IMR-90 (cell line): ENCODE results near the gene ZNF691. TPM values are rescaled to one million over a fixed set of nuclear protein-coding genes. Genes with fewer than 3 reads are reported as not detected.

Experiments used
- ATAC-seq: fragments of 200-7000 bp; cut with Tn5 transposase; 2 replicates; pipeline ENCODE4 v1.9.1; 2020; ENCODE audit warnings: low read depth, mild to moderate bottlenecking, moderate library complexity
- BruUV-seq: library from RNA; stranded (reverse); fragments of 400-500 nt; replicated peaks from 2 replicates; lab custom pipeline; 2021; lab: Mats Ljungman, UMichigan
- CTCF ChIA-PET: fragments of 300-600 bp; formaldehyde crosslinking; extraction: SDS; loops from one replicate; lab custom pipeline; 2021; ENCODE audit warnings: antibody characterized with exemption; lab: Yijun Ruan, JAX
- POLR2A ChIA-PET: fragments of 300-600 bp; sonication (Branson Sonifier 250); formaldehyde crosslinking; loops from one replicate; lab custom pipeline; 2022; ENCODE audit warnings: antibody characterized with exemption; ENCODE audit not compliant: unreplicated experiment; lab: Charles Lee
- DNase-seq: peaks from one replicate; pipeline ENCODE4 v3.0.0; 2013
- H2AFZ ChIP-seq: replicated peaks from 2 replicates; pipeline ENCODE3; 2013; ENCODE audit warnings: low read length, mild to moderate bottlenecking; ENCODE audit not compliant: poor library complexity
- H2AK5ac ChIP-seq: 2 replicates; pipeline ENCODE4 v1.6.1; 2013; ENCODE audit warnings: low read depth, low read length, inconsistent platforms
- H2AK9ac ChIP-seq: replicated peaks from 2 replicates; pipeline ENCODE3; 2013; ENCODE audit warnings: mild to moderate bottlenecking, low read depth, low read length, moderate library complexity; ENCODE audit not compliant: poor library complexity
- H2BK120ac ChIP-seq: 2 replicates; pipeline ENCODE4 v1.6.1; 2013; ENCODE audit warnings: low read depth, low read length, inconsistent platforms
- H2BK15ac ChIP-seq: 3 replicates; pipeline ENCODE4 v1.6.1; 2013; ENCODE audit warnings: low read depth, low read length, inconsistent platforms
- H2BK20ac ChIP-seq: 2 replicates; pipeline ENCODE4 v1.6.1; 2013; ENCODE audit warnings: low read depth, mild to moderate bottlenecking, inconsistent platforms, low read length, moderate library complexity
- H2BK5ac ChIP-seq: 2 replicates; pipeline ENCODE4 v1.6.1; 2013; ENCODE audit warnings: mild to moderate bottlenecking, low read depth, low read length, inconsistent platforms; ENCODE audit not compliant: poor library complexity, severe bottlenecking
- H3K14ac ChIP-seq: replicated peaks from 2 replicates; pipeline ENCODE4 v1.6.1; 2013; ENCODE audit warnings: low read depth, low read length, inconsistent platforms
- H3K18ac ChIP-seq: 2 replicates; pipeline ENCODE4 v1.6.1; 2013; ENCODE audit warnings: low read depth, low read length, control low read depth
- H3K23ac ChIP-seq: 2 replicates; pipeline ENCODE4 v1.6.1; 2013; ENCODE audit warnings: low read depth, low read length, inconsistent platforms
- H3K27ac ChIP-seq: 2 replicates; pipeline ENCODE4 v1.5.1; 2013; ENCODE audit warnings: mild to moderate bottlenecking, control low read depth, low read length; ENCODE audit not compliant: insufficient read depth
- H3K27me3 ChIP-seq: 2 replicates; pipeline ENCODE4 v1.6.1; 2013; ENCODE audit warnings: low read length; ENCODE audit not compliant: control insufficient read depth, insufficient read depth
- H3K36me3 ChIP-seq: 2 replicates; pipeline ENCODE4 v1.6.1; 2013; ENCODE audit warnings: low read length, mixed read lengths; ENCODE audit not compliant: control insufficient read depth, insufficient read depth
- H3K4ac ChIP-seq: 2 replicates; pipeline ENCODE4 v1.6.1; 2013; ENCODE audit warnings: low read depth, low read length, inconsistent platforms
- H3K4me1 ChIP-seq: 2 replicates; pipeline ENCODE4 v1.6.1; 2013; ENCODE audit warnings: low read length, mixed read lengths; ENCODE audit not compliant: control insufficient read depth, insufficient read depth
- H3K4me2 ChIP-seq: 2 replicates; pipeline ENCODE4 v1.6.1; 2013; ENCODE audit warnings: low read depth, mild to moderate bottlenecking, control low read depth, low read length, moderate library complexity
- H3K4me3 ChIP-seq: 2 replicates; pipeline ENCODE4 v1.5.1; 2013; ENCODE audit warnings: low read depth, mild to moderate bottlenecking, control low read depth, low read length, moderate library complexity; ENCODE audit not compliant: insufficient read depth
- H3K56ac ChIP-seq: 2 replicates; pipeline ENCODE4 v1.6.1; 2013; ENCODE audit warnings: low read length, inconsistent platforms; ENCODE audit not compliant: insufficient read depth; ENCODE audit errors: extremely low read depth
- H3K79me1 ChIP-seq, 2 experiments: 2 replicates each; pipeline ENCODE4 v1.6.1; 2013; ENCODE audit warnings: low read length in 2 of 2, inconsistent platforms in 1 of 2, low read depth in 1 of 2
- H3K9ac ChIP-seq: 2 replicates; pipeline ENCODE4 v1.6.1; 2013; ENCODE audit warnings: low read depth, low read length, control low read depth
- H3K9me1 ChIP-seq: 2 replicates; pipeline ENCODE4 v1.6.1; 2013; ENCODE audit warnings: low read length, inconsistent platforms; ENCODE audit not compliant: insufficient read depth
- H3K9me3 ChIP-seq: 2 replicates; pipeline ENCODE4 v1.6.1; 2013; ENCODE audit warnings: low read length; ENCODE audit not compliant: control insufficient read depth, insufficient read depth
- H4K20me1 ChIP-seq: 2 replicates; pipeline ENCODE4 v1.6.1; 2013; ENCODE audit warnings: low read length, inconsistent platforms; ENCODE audit not compliant: insufficient read depth
- H4K5ac ChIP-seq: 2 replicates; pipeline ENCODE4 v1.6.1; 2013; ENCODE audit warnings: mild to moderate bottlenecking, low read depth, low read length, control low read depth
- H4K8ac ChIP-seq, 2 experiments: 2 replicates each; pipeline ENCODE4 v1.6.1; 2013; ENCODE audit warnings: low read depth in 2 of 2, low read length in 2 of 2, control low read depth in 1 of 2, inconsistent platforms in 1 of 2
- H4K91ac ChIP-seq: 2 replicates; pipeline ENCODE4 v1.6.1; 2013; ENCODE audit warnings: low read depth, low read length, inconsistent platforms; ENCODE audit not compliant: insufficient read depth
- BHLHE40 ChIP-seq: fragments of 150-350 bp; IDR thresholded peaks from 2 replicates; pipeline ENCODE4 v1.6.1; 2016; ENCODE audit warnings: mild to moderate bottlenecking, low read depth, low read length
- CHD1 ChIP-seq: IDR thresholded peaks from 2 replicates; pipeline ENCODE4 v1.6.1; 2012; ENCODE audit warnings: low read depth, low read length, improper control_type of control experiment
- FOS ChIP-seq: fragments of 150-350 bp; IDR thresholded peaks from 2 replicates; pipeline ENCODE4 v1.6.1; 2016; ENCODE audit warnings: low read depth, low read length
- MAZ ChIP-seq: IDR thresholded peaks from 2 replicates; pipeline ENCODE4 v1.6.1; 2012; ENCODE audit warnings: low read depth, mild to moderate bottlenecking, low read length, improper control_type of control experiment, moderate library complexity, borderline replicate concordance
- POLR2A ChIP-seq: IDR thresholded peaks from 2 replicates; pipeline ENCODE4 v1.6.1; 2012; ENCODE audit warnings: mild to moderate bottlenecking, low read depth, low read length
- RAD21 ChIP-seq: IDR thresholded peaks from 2 replicates; pipeline ENCODE4 v1.6.1; 2012; ENCODE audit warnings: low read length, improper control_type of control experiment
- RCOR1 ChIP-seq: IDR thresholded peaks from 2 replicates; pipeline ENCODE4 v1.6.1; 2012; ENCODE audit warnings: mild to moderate bottlenecking, low read length, improper control_type of control experiment; ENCODE audit not compliant: insufficient replicate concordance
- SMC3 ChIP-seq: fragments of 150-350 bp; IDR thresholded peaks from 2 replicates; pipeline ENCODE4 v1.6.1; 2016; ENCODE audit warnings: low read depth, mild to moderate bottlenecking, antibody characterized with exemption, low read length, moderate library complexity
- WGBS, 2 experiments: methylation state at CpG; one replicate each; pipeline versions ENCODE4 v1.1.5 to v1.1.7; 2013; ENCODE audit warnings: missing lambda C conversion rate in 2 of 2; ENCODE audit not compliant: insufficient read length in 1 of 2; ENCODE audit errors: extremely low coverage in 2 of 2; 5-methylcytosine and 5-hydroxymethylcytosine counted together
- dilution Hi-C: fragments of 300-500 bp; cut with HindIII; formaldehyde crosslinking; loops from one replicate; pipeline ENCODE4 v1.14.3; 2018; ENCODE audit warnings: low sequenced_read_pairs; ENCODE audit not compliant: unreplicated experiment
- in situ Hi-C: fragments of 300-500 bp; cut with MboI; formaldehyde crosslinking; loops from 3 replicates; pipeline ENCODE4 v1.14.3; 2019; ENCODE audit warnings: low sequenced_read_pairs, inconsistent platforms, mixed read lengths
- intact Hi-C: fragments of 100-400 bp; cut with micrococcal nuclease; formaldehyde crosslinking; loops from 2 replicates; pipeline ENCODE4 v1.10.0; 2022
- polyA plus RNA-seq, 3 experiments: library from polyadenylated mRNA; depleted of rRNA; stranded (reverse); fragments of >200 nt; gene quantifications; 2 replicates each; pipeline ENCODE4 v1.2.3, GENCODE V29; 2012; ENCODE audit warnings: low replicate concordance in 1 of 3
- total RNA-seq: library from RNA; depleted of rRNA; stranded (reverse); fragments of >200 nt; gene quantifications from 2 replicates; pipeline ENCODE4 v1.2.3, GENCODE V29; 2012
- TF ChIP-seq, protein P1 (sequence below): fragments of 150-350 bp; IDR thresholded peaks from 2 replicates; pipeline ENCODE4 v1.6.1; 2016; ENCODE audit warnings: low read depth, mild to moderate bottlenecking, low read length, moderate library complexity, borderline replicate concordance

The ZNF691 gene
- total and polyA plus RNA-seq, 2 of the 4 experiments (the other 2 are of a cell fraction): 6.8 to 13.6 TPM

DNA sequence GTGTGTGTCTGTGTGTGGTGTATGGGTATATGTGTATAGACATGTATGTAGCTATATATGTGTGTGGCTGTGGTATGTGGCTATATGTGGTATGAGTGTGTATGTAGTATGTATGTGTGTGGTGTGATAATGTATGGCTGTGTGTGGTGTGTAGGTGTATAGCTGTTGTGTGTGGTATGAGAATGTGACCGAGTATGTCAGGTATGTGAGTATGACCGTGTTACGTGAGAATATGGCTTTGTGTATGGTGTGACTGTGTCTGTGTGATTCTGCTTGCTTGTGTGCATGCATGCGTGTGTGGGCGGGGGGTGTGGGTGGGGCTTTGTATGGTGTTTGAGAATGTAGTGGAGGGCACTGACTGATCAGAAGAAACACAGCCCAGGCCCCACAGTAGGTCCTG, 3.5 kb downstream of the ZNF691 start:
- H4K5ac ChIP-seq: no peak overlapping the region
- no peak for DNase-seq
- no peak overlapping the region for H2BK120ac ChIP-seq
- no peak overlapping the region for H4K91ac ChIP-seq
- H3K4me3 ChIP-seq: no peak overlapping the region
- H3K4me1 ChIP-seq: peaks cover 4% of the 10 kb centered on the region; the same call in 1 of the 2 replicates
- H3K79me1 ChIP-seq: peaks cover 18 to 33% of the 10 kb centered on the region in 2 experiments
- H3K14ac ChIP-seq: no peak overlapping the region
- no peak overlapping the region for H3K18ac ChIP-seq
- dilution Hi-C loops (no loop called here), in situ Hi-C loops (no loop called here), intact Hi-C loops (loop anchor here (10.0 kb wide), 1 partner anchor 165 kb away; the partner anchor contains the start of gene YBX1)
- H2AFZ ChIP-seq: no peak overlapping the region
- peaks cover 11% of the 10 kb centered on the region for H3K9me3 ChIP-seq
- no peak overlapping the region for H3K27ac ChIP-seq
- no peak for ATAC-seq
- no peak overlapping the region for H2AK9ac ChIP-seq
- H3K4ac ChIP-seq: no peak overlapping the region
- H4K20me1 ChIP-seq: no peaks in the 10 kb centered on the region
- H2BK20ac ChIP-seq: no peak overlapping the region
- H2BK15ac ChIP-seq: no peak overlapping the region
- H3K27me3 ChIP-seq: no peaks in the 10 kb centered on the region
- no peak overlapping the region for H2BK5ac ChIP-seq
- CTCF ChIA-PET: interaction anchor here (0.6 kb wide), 1 partner anchor 1764 kb away, joined by 3 read pairs; no protein-coding TSS in a partner anchor
- H3K36me3 ChIP-seq: peaks cover 15% of the 10 kb centered on the region
- H3K9me1 ChIP-seq: peaks cover 15% of the 10 kb centered on the region
- no peak overlapping the region for H2AK5ac ChIP-seq
- H3K23ac ChIP-seq: no peak overlapping the region
- POLR2A ChIA-PET: no interaction called here
- no peak overlapping the region for H3K9ac ChIP-seq
- no peak overlapping the region for H3K56ac ChIP-seq
- H3K4me2 ChIP-seq: no peak overlapping the region
- 96% methylated on average over 5 of the region's 5 CpGs; no CpG with 5 or more reads in 1 of the 2 experiments for WGBS, 2 experiments
- TF ChIP-seq RAD21 (no peak), BHLHE40 (no peak), CHD1 (no peak), SMC3 (no peak), RCOR1 (no peak), POLR2A (no peak), FOS (no peak), MAZ (no peak)
- TF ChIP-seq, protein P1, sequence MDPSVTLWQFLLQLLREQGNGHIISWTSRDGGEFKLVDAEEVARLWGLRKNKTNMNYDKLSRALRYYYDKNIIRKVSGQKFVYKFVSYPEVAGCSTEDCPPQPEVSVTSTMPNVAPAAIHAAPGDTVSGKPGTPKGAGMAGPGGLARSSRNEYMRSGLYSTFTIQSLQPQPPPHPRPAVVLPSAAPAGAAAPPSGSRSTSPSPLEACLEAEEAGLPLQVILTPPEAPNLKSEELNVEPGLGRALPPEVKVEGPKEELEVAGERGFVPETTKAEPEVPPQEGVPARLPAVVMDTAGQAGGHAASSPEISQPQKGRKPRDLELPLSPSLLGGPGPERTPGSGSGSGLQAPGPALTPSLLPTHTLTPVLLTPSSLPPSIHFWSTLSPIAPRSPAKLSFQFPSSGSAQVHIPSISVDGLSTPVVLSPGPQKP: no peak
- BruUV-seq: no TSS peak
- no peak overlapping the region for H4K8ac ChIP-seq
